Lung (tissue), 12 donors: ENCODE measurements around the gene SCCPDH. TPM values are rescaled to one million over a fixed set of nuclear protein-coding genes. Genes with fewer than 3 reads are reported as not detected.
"Not testable (repeated sequence)": the region's sequence is repeated elsewhere in the genome, so short reads cannot be mapped to it uniquely, and the experiment has no call there.

ENCODE experiments used
- ATAC-seq: fragments of 200-7000 bp; cut with Tn5 transposase; one replicate; pipeline ENCODE4 v1.9.1; 2020; ENCODE audit warnings: moderate number of reproducible peaks; ENCODE audit not compliant: insufficient read depth, low FRiP score
- DNase-seq, 3 donors: peaks; one replicate each; pipeline ENCODE4 v3.0.0-alpha.2; 2013 to 2017
- H3K27ac ChIP-seq, 2 donors: one replicate each; pipeline ENCODE4 v1.5.1; 2013; ENCODE audit warnings: mild to moderate bottlenecking in 2 of 2, moderate library complexity in 2 of 2, control low read depth in 1 of 2, inconsistent platforms in 1 of 2, low read depth in 1 of 2, low read length in 1 of 2
- H3K27me3 ChIP-seq, 3 donors: one replicate each; pipeline ENCODE4 v1.5.1; 2013; ENCODE audit warnings: low read length in 2 of 3; ENCODE audit not compliant: control insufficient read depth in 3 of 3, insufficient read depth in 3 of 3
- H3K36me3 ChIP-seq, 4 donors: one replicate each; pipeline ENCODE4 v1.5.1; 2013; ENCODE audit warnings: low read length in 4 of 4, mild to moderate bottlenecking in 1 of 4, moderate library complexity in 1 of 4; ENCODE audit not compliant: control insufficient read depth in 4 of 4, insufficient read depth in 4 of 4
- H3K4me1 ChIP-seq, 5 donors: one replicate each; pipeline ENCODE4 v1.5.1; 2013; ENCODE audit warnings: low read length in 5 of 5, mild to moderate bottlenecking in 2 of 5, moderate library complexity in 1 of 5; ENCODE audit not compliant: control insufficient read depth in 5 of 5, insufficient read depth in 5 of 5
- H3K4me3 ChIP-seq: one replicate; pipeline ENCODE4 v1.5.1; 2013; ENCODE audit warnings: mild to moderate bottlenecking, control low read depth, moderate library complexity
- H3K9ac ChIP-seq, 2 donors: one replicate each; pipeline ENCODE4 v1.5.1; 2013; ENCODE audit warnings: low read length in 2 of 2, control low read depth in 1 of 2; ENCODE audit not compliant: insufficient read depth in 1 of 2
- H3K9me3 ChIP-seq, 4 donors: one replicate each; pipeline ENCODE4 v1.5.1; 2013; ENCODE audit warnings: low read length in 3 of 4, mild to moderate bottlenecking in 1 of 4, moderate library complexity in 1 of 4; ENCODE audit not compliant: control insufficient read depth in 4 of 4, insufficient read depth in 3 of 4
- CTCF ChIP-seq: IDR thresholded peaks from 2 replicates; pipeline ENCODE4 v1.5.1; 2012; ENCODE audit warnings: mild to moderate bottlenecking; ENCODE audit errors: control extremely low read depth, extremely low read depth
- whole genome bisulfite sequencing, 2 donors: extraction: QIAGEN DNeasy Blood & Tissue Kit; methylation state at CpG; one replicate each; pipeline ENCODE4 v1.1.7; 2013; 5-methylcytosine and 5-hydroxymethylcytosine counted together
- polyA plus RNA-seq, 2 donors: library from polyadenylated mRNA; stranded (reverse); fragments of 200-250 nt; gene quantifications; one replicate each; pipeline ENCODE4 v1.2.1, GENCODE V29; 2013
- total RNA-seq, 2 donors: library from RNA; depleted of rRNA in 1 of 2; stranded (reverse); fragments of >200 nt in 1 of 2; gene quantifications; one replicate each; pipeline ENCODE4 v1.2.1, GENCODE V29; 2014 to 2021
- donor health status: control.
- donor health status: control.
- donor health status: Bipolar disorder and iron deficiency.
- donor health status: healthy.
- donor health status: DM: yes; HTN: yes; CAD: no.

Gene SCCPDH
- total and polyA plus RNA-seq, 4 donors: 14.2 to 34.0 (median 24.8) TPM

- TF ChIP-seq CTCF: no peak
- Histone ChIP-seq H3K4me1 (no peaks in the 10 kb centered on the region), H3K9ac (no peak overlapping the region), H3K9me3 (peaks cover 0 to 2% (median 0%) of the 10 kb centered on the region in 4 donors), H3K4me3 (no peak overlapping the region), H3K36me3 (peaks cover 8 to 33% (median 9%) of the 10 kb centered on the region in 4 donors), H3K27me3 (no peaks in the 10 kb centered on the region), H3K27ac (no peak overlapping the region)
- ATAC-seq: no peak
- WGBS, 2 donors: 91 to 92% methylated on average over 5 of the region's 5 CpGs
- no peak for DNase-seq
These were observed 11.5 kb downstream of the SCCPDH start for GRCh38 chr1:246735735-246736134.

- no peak overlapping the region for H3K27ac ChIP-seq
- H3K4me3 ChIP-seq: no peak overlapping the region
- 89 to 93% methylated on average over 8 of the region's 8 CpGs for WGBS, 2 donors
- H3K9me3 ChIP-seq: peaks cover 0 to 2% (median 0%) of the 10 kb centered on the region in 4 donors
- no peaks in the 10 kb centered on the region for H3K4me1 ChIP-seq
- no peak for DNase-seq
- no peak overlapping the region for H3K9ac ChIP-seq
- H3K36me3 ChIP-seq: peaks cover 4 to 26% (median 8%) of the 10 kb centered on the region in 4 donors
- no peak for TF ChIP-seq CTCF
- no peak for ATAC-seq
- H3K27me3 ChIP-seq: no peaks in the 10 kb centered on the region
These were observed 18.2 kb downstream of the SCCPDH start for GRCh38 chr1:246742396-246742795.

- H3K27me3 ChIP-seq, DNase-seq, H3K4me3 ChIP-seq, H3K9me3 ChIP-seq, H3K27ac ChIP-seq, H3K4me1 ChIP-seq, H3K9ac ChIP-seq, ATAC-seq: not testable (repeated sequence)
- H3K36me3 ChIP-seq: peaks cover 4 to 17% (median 10%) of the 10 kb centered on the region in 4 donors
- 97 to 99% methylated on average over 9 of the region's 10 CpGs for WGBS, 2 donors
These were observed 21.9 kb downstream of the SCCPDH start for GRCh38 chr1:246746155-246746554.

GRCh38 chr1:246748006-246748405 lies 23.8 kb downstream of the SCCPDH start:
- whole genome bisulfite sequencing, 2 donors: 82 to 91% methylated on average over 9 of the region's 9 CpGs
- ATAC-seq (no peak), DNase-seq (no peak)
- Histone ChIP-seq H3K9ac (no peak overlapping the region), H3K27ac (no peak overlapping the region), H3K9me3 (no peaks in the 10 kb centered on the region), H3K27me3 (no peaks in the 10 kb centered on the region), H3K36me3 (peaks cover 4 to 13% (median 8%) of the 10 kb centered on the region in 4 donors), H3K4me1 (no peaks in the 10 kb centered on the region), H3K4me3 (no peak overlapping the region)
- no peak for TF ChIP-seq CTCF
